ENCODE data around the gene AGRN. TPM values are rescaled to one million over a fixed set of nuclear protein-coding genes. Genes with fewer than 3 reads are reported as not detected.
A peak's percentile ranks its signal among the peaks of the same experiment; 100 is the strongest.
"Not testable (repeated sequence)": the region's sequence is repeated elsewhere in the genome, so short reads cannot be mapped to it uniquely, and the experiment has no call there.

Gene AGRN
- total RNA-seq, 1 donor from 2014 or later = 166 TPM

DNA sequence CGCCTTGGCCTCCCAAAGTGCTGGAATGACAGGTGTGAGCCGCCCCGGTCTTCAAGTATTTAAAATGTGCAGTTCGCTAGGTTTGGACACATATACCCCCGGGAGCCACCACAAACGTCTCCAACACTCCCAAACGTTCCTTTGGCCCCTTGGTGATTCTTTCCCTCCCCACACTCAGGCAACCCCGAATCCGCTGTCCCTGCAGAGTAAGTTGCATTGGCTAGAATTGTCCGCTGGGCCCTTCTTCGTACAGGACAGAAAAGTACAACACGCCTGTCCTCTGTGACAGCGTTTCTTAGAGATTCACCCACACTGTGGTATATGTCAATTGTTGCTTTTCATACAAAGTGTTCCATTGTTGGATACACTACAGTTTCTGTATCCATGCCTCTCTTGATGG is 34.8 kb upstream of the AGRN start:
- Mint-ChIP-seq H3K36me3 (no peaks in the 10 kb centered on the region), H3K9me3 (no peaks in the 10 kb centered on the region), H3K27ac (no peak overlapping the region), H3K27me3 (peaks cover 57% of the 10 kb centered on the region), H3K4me3 (no peak overlapping the region), H3K4me1 (ENCODE audit: unreplicated experiment) (no peaks in the 10 kb centered on the region)
- no peak for DNase-seq (ENCODE audit: extremely low spot score, unreplicated experiment)
- TF ChIP-seq, protein P1, sequence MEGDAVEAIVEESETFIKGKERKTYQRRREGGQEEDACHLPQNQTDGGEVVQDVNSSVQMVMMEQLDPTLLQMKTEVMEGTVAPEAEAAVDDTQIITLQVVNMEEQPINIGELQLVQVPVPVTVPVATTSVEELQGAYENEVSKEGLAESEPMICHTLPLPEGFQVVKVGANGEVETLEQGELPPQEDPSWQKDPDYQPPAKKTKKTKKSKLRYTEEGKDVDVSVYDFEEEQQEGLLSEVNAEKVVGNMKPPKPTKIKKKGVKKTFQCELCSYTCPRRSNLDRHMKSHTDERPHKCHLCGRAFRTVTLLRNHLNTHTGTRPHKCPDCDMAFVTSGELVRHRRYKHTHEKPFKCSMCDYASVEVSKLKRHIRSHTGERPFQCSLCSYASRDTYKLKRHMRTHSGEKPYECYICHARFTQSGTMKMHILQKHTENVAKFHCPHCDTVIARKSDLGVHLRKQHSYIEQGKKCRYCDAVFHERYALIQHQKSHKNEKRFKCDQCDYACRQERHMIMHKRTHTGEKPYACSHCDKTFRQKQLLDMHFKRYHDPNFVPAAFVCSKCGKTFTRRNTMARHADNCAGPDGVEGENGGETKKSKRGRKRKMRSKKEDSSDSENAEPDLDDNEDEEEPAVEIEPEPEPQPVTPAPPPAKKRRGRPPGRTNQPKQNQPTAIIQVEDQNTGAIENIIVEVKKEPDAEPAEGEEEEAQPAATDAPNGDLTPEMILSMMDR (conservative IDR thresholded peaks at IDR 0.05) = no peak

DNA sequence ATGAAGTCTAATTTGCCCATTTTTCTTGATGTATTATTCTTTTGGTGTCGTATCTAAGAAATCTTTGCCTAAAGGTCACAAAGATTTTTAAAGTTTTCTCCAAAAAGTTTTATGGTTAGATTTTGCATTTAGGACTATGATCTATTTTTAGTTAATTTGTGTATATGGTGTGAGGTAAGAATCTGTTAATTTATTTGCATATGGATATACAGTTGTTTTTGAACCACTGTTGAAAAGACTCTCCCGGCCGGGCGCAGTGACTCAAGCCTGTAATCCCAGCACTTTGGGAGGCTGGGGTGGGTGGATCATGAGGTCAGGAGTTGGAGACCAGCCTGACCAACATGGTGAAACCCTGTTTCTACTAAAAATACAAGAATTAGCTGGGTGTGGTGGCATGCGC is 31.9 kb upstream of the AGRN start:
- not testable (repeated sequence) for H3K9me3 Mint-ChIP-seq; H3K4me1 Mint-ChIP-seq (ENCODE audit: unreplicated experiment); H3K4me3 Mint-ChIP-seq; H3K36me3 Mint-ChIP-seq; H3K27ac Mint-ChIP-seq; DNase-seq (ENCODE audit: extremely low spot score, unreplicated experiment)
- peaks cover 58% of the 10 kb centered on the region for H3K27me3 Mint-ChIP-seq

DNA sequence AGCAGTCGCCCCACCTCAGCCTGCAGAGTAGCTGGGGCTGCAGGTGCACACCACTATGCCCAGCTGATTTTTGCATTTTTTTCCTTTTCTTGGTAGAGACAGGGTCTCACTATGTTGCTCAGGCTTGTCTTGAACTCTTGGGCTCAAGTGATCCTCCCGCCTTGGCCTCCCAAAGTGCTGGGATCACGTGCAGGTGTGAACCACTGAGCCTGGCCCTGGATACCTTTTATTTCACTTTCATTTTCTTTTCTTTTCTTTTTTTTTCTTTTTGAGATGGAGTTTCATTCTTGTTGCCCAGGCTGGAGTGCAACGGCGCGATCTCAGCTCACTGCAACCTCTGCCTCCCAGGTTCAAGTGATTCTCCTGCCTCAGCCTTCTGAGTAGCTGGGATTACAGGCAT is 28.6 kb upstream of the AGRN start:
- not testable (repeated sequence) for H3K4me1 Mint-ChIP-seq (ENCODE audit: unreplicated experiment); H3K36me3 Mint-ChIP-seq; H3K9me3 Mint-ChIP-seq; H3K4me3 Mint-ChIP-seq; DNase-seq (ENCODE audit: extremely low spot score, unreplicated experiment); H3K27ac Mint-ChIP-seq
- H3K27me3 Mint-ChIP-seq = peaks cover 48% of the 10 kb centered on the region

DNA sequence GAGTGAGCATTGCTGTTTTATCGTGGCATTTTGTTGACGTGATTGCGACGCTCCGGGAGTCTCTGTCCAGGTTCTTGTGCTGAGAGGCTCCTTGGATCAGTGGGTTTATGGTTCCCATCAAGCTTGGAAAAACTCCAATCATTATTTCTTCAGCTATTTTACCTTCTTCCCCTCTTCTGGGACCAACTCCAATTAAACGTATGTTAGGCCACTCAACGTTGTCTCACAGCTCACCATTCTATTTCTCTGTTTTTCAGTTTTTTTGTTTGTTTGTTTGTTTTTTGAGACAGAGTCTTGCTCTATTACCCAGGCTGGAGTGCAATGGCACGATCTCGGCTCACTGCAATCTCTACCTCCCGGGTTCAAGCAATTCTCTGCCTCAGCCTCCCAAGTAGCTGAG is 28.0 kb upstream of the AGRN start:
- Mint-ChIP-seq H3K36me3 (no peaks in the 10 kb centered on the region), H3K4me1 (ENCODE audit: unreplicated experiment) (peaks cover 4% of the 10 kb centered on the region), H3K27me3 (peaks cover 47% of the 10 kb centered on the region), H3K9me3 (peaks cover 4% of the 10 kb centered on the region), H3K27ac (no peak overlapping the region), H3K4me3 (no peak overlapping the region)
- DNase-seq (ENCODE audit: extremely low spot score, unreplicated experiment) = no peak
- TF ChIP-seq, protein P1 (conservative IDR thresholded peaks at IDR 0.05) = no peak

DNA sequence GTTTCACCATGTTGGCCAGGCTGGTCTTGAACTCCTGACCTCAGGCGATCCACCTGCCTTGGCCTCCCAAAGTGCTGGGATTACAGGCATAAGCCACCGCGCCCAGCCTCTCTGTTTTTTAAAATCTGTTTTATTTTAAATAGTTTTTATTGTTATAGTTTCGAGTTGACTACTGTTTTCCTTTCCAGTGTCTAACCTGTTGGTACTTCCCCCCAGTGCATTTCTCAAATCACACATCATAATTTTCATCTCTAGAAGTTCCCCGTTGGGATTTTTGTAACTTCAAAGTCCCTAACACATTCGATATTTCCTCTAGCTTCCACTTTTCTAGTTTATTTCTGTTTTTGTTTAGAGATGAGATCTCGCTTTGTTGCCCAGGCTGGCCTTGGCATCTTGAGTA is 27.6 kb upstream of the AGRN start:
- H3K4me3 Mint-ChIP-seq = no peak overlapping the region
- no peak for DNase-seq (ENCODE audit: extremely low spot score, unreplicated experiment)
- TF ChIP-seq, protein P1 (conservative IDR thresholded peaks at IDR 0.05) = no peak
- H3K36me3 Mint-ChIP-seq = no peaks in the 10 kb centered on the region
- peaks cover 4% of the 10 kb centered on the region for H3K9me3 Mint-ChIP-seq
- peaks cover 4% of the 10 kb centered on the region for H3K4me1 Mint-ChIP-seq (ENCODE audit: unreplicated experiment)
- H3K27ac Mint-ChIP-seq = no peak overlapping the region
- peaks cover 52% of the 10 kb centered on the region for H3K27me3 Mint-ChIP-seq

DNA sequence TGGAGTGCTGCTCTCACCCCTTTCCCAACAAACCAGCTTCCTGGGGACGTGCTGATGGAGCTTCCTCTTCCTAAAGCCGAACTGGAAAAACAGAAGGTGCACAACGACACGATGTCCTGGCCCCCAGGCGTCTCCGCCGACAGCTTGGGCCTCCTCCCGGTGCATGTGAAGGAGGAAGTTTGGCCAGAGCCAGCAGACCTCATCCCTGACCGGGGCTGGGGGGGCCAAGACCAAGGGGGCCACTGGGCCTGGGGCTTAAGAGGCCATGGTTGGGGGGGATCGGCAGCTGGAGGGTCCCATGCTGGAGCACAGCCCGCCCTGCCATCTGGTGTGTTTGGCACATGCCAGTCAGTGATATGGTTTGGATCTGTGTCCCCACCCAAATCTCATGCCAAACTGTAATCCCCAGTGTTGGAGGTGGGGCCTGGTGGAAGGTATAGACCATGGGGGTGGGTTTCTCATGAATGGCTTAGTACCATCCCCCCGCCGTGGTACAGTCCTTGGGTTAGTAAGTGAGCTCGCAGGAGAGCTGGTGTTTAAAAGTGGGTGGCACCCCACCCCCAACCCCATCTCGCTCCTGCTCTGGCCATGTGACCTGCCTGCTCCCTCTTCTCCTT is 26.4 kb upstream of the AGRN start:
- Mint-ChIP-seq H3K4me3 (no peak overlapping the region), H3K27ac (no peak overlapping the region), H3K4me1 (ENCODE audit: unreplicated experiment) (peaks cover 4% of the 10 kb centered on the region), H3K9me3 (peaks cover 4% of the 10 kb centered on the region), H3K36me3 (no peaks in the 10 kb centered on the region), H3K27me3 (peaks cover 43% of the 10 kb centered on the region)
- TF ChIP-seq, protein P1 (conservative IDR thresholded peaks at IDR 0.05) = no peak
- no peak for DNase-seq (ENCODE audit: extremely low spot score, unreplicated experiment)

DNA sequence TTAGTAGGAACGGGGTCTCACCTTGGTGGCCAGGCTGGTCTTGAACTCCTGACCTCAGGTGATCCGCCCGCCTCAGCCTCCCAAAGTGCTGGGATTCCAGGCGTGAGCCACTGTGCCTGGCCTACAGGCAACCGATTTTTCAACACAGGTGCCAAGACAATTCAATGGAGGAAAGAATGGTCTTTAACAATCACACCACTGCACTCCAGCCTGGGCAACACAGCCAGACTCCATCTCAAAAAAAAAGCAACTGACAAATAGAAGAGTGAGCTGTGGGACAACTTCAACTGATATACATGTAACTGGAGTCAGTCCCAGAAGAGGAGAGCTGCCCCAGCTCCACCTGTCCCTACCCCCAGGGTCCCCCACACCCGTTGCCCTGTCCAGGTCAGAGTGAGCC is 25.4 kb upstream of the AGRN start:
- not testable (repeated sequence) for H3K4me1 Mint-ChIP-seq (ENCODE audit: unreplicated experiment); H3K4me3 Mint-ChIP-seq; H3K9me3 Mint-ChIP-seq; DNase-seq (ENCODE audit: extremely low spot score, unreplicated experiment); H3K36me3 Mint-ChIP-seq
- Mint-ChIP-seq H3K27me3 (peaks cover 32% of the 10 kb centered on the region), H3K27ac (peak overlapping the region; percentile 72)
